GM12878 (cell line): ENCODE measurements around the gene FOXO1. TPM values are rescaled to one million over a fixed set of nuclear protein-coding genes. Genes with fewer than 3 reads are reported as not detected.

Source experiments
- ATF2 ChIP-seq: IDR thresholded peaks from 2 replicates; pipeline ENCODE4 v1.6.1; 2012; ENCODE audit warnings: low read length, inconsistent platforms
- ATF3 ChIP-seq: IDR thresholded peaks from 2 replicates; pipeline ENCODE4 v1.6.1; 2011; ENCODE audit warnings: low read depth, mild to moderate bottlenecking, low read length, moderate library complexity, borderline replicate concordance; ENCODE audit errors: extremely low read depth
- BCL11A ChIP-seq: IDR thresholded peaks from 2 replicates; pipeline ENCODE4 v1.6.1; 2011; ENCODE audit warnings: low read depth, low read length
- BMI1 ChIP-seq: fragments of 450-650 bp; IDR thresholded peaks from 2 replicates; pipeline ENCODE4 v1.6.1; 2016; ENCODE audit warnings: mild to moderate bottlenecking, moderate library complexity, borderline replicate concordance
- DPF2 ChIP-seq: fragments of 450-650 bp; IDR thresholded peaks from 2 replicates; pipeline ENCODE4 v1.6.1; 2017; ENCODE audit warnings: mild to moderate bottlenecking
- IKZF1 ChIP-seq: fragments of 450-650 bp; conservative IDR thresholded peaks from 2 replicates; pipeline ENCODE4 v1.6.1; 2017; ENCODE audit warnings: antibody characterized with exemption, mild to moderate bottlenecking
- IKZF2 ChIP-seq, 2 experiments: fragments of 450-650 bp; IDR thresholded peaks; 2 replicates each; pipeline ENCODE4 v1.6.1; 2017; ENCODE audit warnings: mild to moderate bottlenecking in 2 of 2, moderate library complexity in 2 of 2
- IRF4 ChIP-seq: IDR thresholded peaks from 2 replicates; pipeline ENCODE4 v1.6.1; 2011; ENCODE audit warnings: low read depth, low read length
- LARP7 ChIP-seq: fragments of 450-650 bp; IDR thresholded peaks from 2 replicates; pipeline ENCODE4 v1.6.1; 2017; ENCODE audit warnings: mild to moderate bottlenecking
- MEF2A ChIP-seq: IDR thresholded peaks from 2 replicates; pipeline ENCODE4 v1.6.1; 2011; ENCODE audit warnings: low read depth, mild to moderate bottlenecking, low read length, moderate library complexity; ENCODE audit not compliant: insufficient read depth
- MTA2 ChIP-seq: fragments of 450-650 bp; IDR thresholded peaks from 2 replicates; pipeline ENCODE4 v1.6.1; 2016; ENCODE audit warnings: low read depth, mild to moderate bottlenecking, moderate library complexity
- MTA3 ChIP-seq: IDR thresholded peaks from 2 replicates; pipeline ENCODE4 v1.6.1; 2012; ENCODE audit warnings: low read length, inconsistent platforms, borderline replicate concordance
- NBN ChIP-seq: fragments of 450-650 bp; IDR thresholded peaks from 2 replicates; pipeline ENCODE4 v1.6.1; 2016
- NFIC ChIP-seq: IDR thresholded peaks from 2 replicates; pipeline ENCODE4 v1.6.1; 2012; ENCODE audit warnings: low read depth, mild to moderate bottlenecking, inconsistent platforms, low read length, moderate library complexity
- SKIL ChIP-seq: fragments of 450-650 bp; IDR thresholded peaks from 2 replicates; pipeline ENCODE4 v1.6.1; 2017; ENCODE audit warnings: mild to moderate bottlenecking, low read depth, inconsistent platforms; ENCODE audit not compliant: poor library complexity, severe bottlenecking
- YBX1 ChIP-seq: fragments of 450-650 bp; IDR thresholded peaks from 2 replicates; pipeline ENCODE4 v1.6.1; 2016; ENCODE audit warnings: antibody characterized with exemption
- ZNF217 ChIP-seq: fragments of 450-650 bp; IDR thresholded peaks from 2 replicates; pipeline ENCODE4 v1.6.1; 2017; ENCODE audit warnings: antibody characterized with exemption, mild to moderate bottlenecking
- polyA plus RNA-seq, 11 experiments: library from polyadenylated mRNA; depleted of rRNA in 4 of 11; unstranded in 6 of 11; stranded (reverse) in 5 of 11; fragments of >200 nt; fragmentation: Nextera tagmentation in 4 of 11; fragmentation: Illumina TruSeq in 1 of 11; extraction: Ambion mirVana in 4 of 11; extraction: Trizol in 1 of 11; gene quantifications; 1 replicate in 1 of 11; 2 replicates in 10 of 11; pipeline versions ENCODE4 v1.2.1 to v1.2.3, GENCODE V29; 2011 to 2016; ENCODE audit warnings: inconsistent platforms in 2 of 11, missing spikeins in 2 of 11, low read depth in 1 of 11
- total RNA-seq, 4 experiments: library from RNA; depleted of rRNA in 3 of 4; stranded (reverse); fragments of >200 nt in 3 of 4; fragmentation: Illumina TruSeq in 1 of 4; extraction: Trizol in 1 of 4; gene quantifications; 2 replicates each; pipeline versions ENCODE4 v1.2.1 to v1.2.3, GENCODE V29; 2013 to 2021

FOXO1 gene
- total and polyA plus RNA-seq, 10 of the 15 experiments (the other 5 are each of a cell fraction or from before 2014, with no cell fraction given): 0.58 to 8.3 (median 0.88) TPM

GRCh38 chr13:40629678-40630384 is 36.6 kb downstream of the FOXO1 start (continued):
- peak; percentile 21 for TF ChIP-seq SKIL
- peak; percentile 69; the same call in 1 of the 2 replicates for TF ChIP-seq IKZF1
- TF ChIP-seq ZNF217: peak; percentile 49; the same call in 1 of the 2 replicates
- 0 out of 2 replicates have a peak, but pooled peaks have one; percentile 3 for TF ChIP-seq BCL11A
- TF ChIP-seq ATF2: peak; percentile 65
- TF ChIP-seq MEF2A: 0 out of 2 replicates have a peak, but pooled peaks have one; percentile 36
- 0 out of 2 replicates have a peak, but pooled peaks have one; percentile 26 for TF ChIP-seq NBN
- TF ChIP-seq NFIC: peak; percentile 65; the same call in 1 of the 2 replicates
- peak; percentile 50; the same call in 1 of the 2 replicates for TF ChIP-seq MTA2
- TF ChIP-seq BMI1: peak; percentile 16; the same call in 1 of the 2 replicates
- peak; percentile 41; the same call in 1 of the 2 replicates for TF ChIP-seq MTA3
- TF ChIP-seq IKZF2 (IDR thresholded peaks at IDR 0.05): peak; percentile 82 to 84
- no peak for TF ChIP-seq LARP7
- no peak for TF ChIP-seq YBX1
- TF ChIP-seq DPF2: peak; percentile 56
- peak; percentile 75 for TF ChIP-seq IRF4
- TF ChIP-seq ATF3: no peak
